GM12874 (cell line): ENCODE data around the gene SND1.

Source experiments
- TF ChIP-seq, protein P1 (sequence below): IDR thresholded peaks from 2 replicates; pipeline ENCODE4 v1.5.1; 2011; ENCODE audit warnings: low read depth, mild to moderate bottlenecking, control low read depth, low read length, moderate library complexity; ENCODE audit not compliant: insufficient read depth

The SND1 gene

DNA sequence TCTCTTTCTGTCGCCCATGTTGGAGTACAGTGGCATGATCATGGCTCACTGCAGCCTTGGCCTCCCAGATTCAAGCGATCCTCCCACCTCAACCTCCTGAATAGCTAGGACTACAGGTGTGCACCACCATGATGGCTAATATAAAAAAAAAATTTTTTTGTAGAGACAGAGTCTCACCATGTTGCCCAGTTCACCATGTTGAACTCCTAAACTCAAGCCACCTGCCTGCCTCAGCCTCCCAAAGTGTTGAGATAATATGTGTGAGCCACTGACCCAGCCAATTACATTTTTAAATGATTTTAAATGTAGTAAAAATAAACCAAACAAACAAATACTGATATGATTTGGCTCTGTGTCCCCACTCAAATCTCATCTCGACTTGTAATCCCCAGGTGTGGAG is 487.4 kb downstream of the SND1 start:
- TF ChIP-seq, protein P1, sequence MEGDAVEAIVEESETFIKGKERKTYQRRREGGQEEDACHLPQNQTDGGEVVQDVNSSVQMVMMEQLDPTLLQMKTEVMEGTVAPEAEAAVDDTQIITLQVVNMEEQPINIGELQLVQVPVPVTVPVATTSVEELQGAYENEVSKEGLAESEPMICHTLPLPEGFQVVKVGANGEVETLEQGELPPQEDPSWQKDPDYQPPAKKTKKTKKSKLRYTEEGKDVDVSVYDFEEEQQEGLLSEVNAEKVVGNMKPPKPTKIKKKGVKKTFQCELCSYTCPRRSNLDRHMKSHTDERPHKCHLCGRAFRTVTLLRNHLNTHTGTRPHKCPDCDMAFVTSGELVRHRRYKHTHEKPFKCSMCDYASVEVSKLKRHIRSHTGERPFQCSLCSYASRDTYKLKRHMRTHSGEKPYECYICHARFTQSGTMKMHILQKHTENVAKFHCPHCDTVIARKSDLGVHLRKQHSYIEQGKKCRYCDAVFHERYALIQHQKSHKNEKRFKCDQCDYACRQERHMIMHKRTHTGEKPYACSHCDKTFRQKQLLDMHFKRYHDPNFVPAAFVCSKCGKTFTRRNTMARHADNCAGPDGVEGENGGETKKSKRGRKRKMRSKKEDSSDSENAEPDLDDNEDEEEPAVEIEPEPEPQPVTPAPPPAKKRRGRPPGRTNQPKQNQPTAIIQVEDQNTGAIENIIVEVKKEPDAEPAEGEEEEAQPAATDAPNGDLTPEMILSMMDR = no peak

DNA sequence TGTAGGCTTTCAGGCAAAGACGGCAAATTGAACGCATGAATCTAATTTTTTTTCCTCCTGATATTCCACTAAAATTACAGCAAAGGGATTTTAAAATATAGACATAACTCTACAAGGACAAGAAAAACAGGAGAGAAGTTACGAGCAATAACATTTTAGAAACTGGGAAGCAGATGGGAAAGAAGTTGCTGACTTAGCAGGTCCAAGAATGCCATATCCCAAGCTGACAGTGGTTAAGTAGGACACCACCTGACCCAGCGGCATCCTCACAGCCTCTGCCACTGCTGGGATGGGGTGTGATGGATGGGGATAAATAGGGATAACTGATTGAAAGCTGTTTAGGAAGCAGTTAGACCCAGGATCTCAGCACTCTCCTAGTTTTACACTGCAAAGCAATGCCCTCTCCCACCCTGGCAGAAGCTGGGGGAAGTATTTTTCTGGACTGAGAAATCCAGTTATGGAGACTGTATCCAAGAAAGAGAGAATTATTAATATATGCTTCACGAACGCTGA is 489.7 kb downstream of the SND1 start:
- TF ChIP-seq, protein P1 = no peak
